HEK293 (cell line): ENCODE measurements around the gene ULBP3.

Source experiments
- CTCF ChIP-seq: fragments of 450-650 bp; formaldehyde crosslinking; IDR thresholded peaks from 2 replicates; pipeline ENCODE4 v1.5.1; 2016; ENCODE audit warnings: missing biosample characterization, missing genetic modification characterization
- MEIS1 ChIP-seq: sonication (generic); formaldehyde crosslinking; IDR thresholded peaks from 2 replicates; pipeline ENCODE4 v1.8.1; 2022; ENCODE audit warnings: missing genetic modification reagents, mild to moderate bottlenecking, borderline replicate concordance
- ZNF398 ChIP-seq: fragments of 450-650 bp; formaldehyde crosslinking; IDR thresholded peaks from 2 replicates; pipeline ENCODE4 v1.5.1; 2017; ENCODE audit warnings: missing biosample characterization, missing genetic modification characterization
- ZNF48 ChIP-seq: fragments of 450-650 bp; formaldehyde crosslinking; IDR thresholded peaks from 2 replicates; pipeline ENCODE4 v1.5.1; 2016; ENCODE audit warnings: missing biosample characterization, missing genetic modification characterization

GRCh38 chr6:150055131-150055530 lies 13.8 kb downstream of the ULBP3 start:
- no peak for TF ChIP-seq MEIS1 (CRISPR knock-in tag)
- TF ChIP-seq CTCF (tag by site-specific recombination), result no peak
- no peak for TF ChIP-seq ZNF48 (tag by site-specific recombination)
- TF ChIP-seq ZNF398 (tag by site-specific recombination), result no peak
